ENCODE results near the gene TRIB2.

TRIB2 gene

DNA sequence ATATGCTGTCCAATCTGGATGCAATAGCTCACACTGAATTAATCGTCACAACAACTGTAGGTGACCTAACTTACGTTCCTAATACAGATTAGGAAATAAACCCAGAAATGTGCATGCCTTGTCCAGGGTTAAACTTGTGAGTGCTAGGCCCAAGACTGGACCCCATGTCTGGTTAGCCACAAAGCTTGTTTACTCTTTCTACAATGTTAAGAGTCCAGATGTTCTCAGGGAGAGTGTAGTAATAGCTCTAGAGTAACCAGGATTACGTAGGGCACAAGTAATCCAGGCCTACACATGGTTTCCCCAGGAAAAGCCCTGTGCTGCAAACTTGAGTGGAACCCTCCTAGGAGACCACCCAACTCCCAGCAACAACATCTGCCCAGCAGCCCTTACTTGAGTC lies 26.2 kb downstream of the TRIB2 start:
- Histone ChIP-seq H3K27ac (ENCODE audit: low read depth, low read length) (no peak overlapping the region), H3K4me1 (ENCODE audit: control insufficient read depth, insufficient read depth, low read length) (peaks cover 14% of the 10 kb centered on the region), H3K27me3 (ENCODE audit: control insufficient read depth, insufficient read depth, low read length) (no peaks in the 10 kb centered on the region), H3K4me3 (ENCODE audit: low read length) (no peak overlapping the region), H3K36me3 (ENCODE audit: control insufficient read depth, insufficient read depth, low read length) (peaks cover 2% of the 10 kb centered on the region), H3K9ac (ENCODE audit: low read length) (no peak overlapping the region)

DNA sequence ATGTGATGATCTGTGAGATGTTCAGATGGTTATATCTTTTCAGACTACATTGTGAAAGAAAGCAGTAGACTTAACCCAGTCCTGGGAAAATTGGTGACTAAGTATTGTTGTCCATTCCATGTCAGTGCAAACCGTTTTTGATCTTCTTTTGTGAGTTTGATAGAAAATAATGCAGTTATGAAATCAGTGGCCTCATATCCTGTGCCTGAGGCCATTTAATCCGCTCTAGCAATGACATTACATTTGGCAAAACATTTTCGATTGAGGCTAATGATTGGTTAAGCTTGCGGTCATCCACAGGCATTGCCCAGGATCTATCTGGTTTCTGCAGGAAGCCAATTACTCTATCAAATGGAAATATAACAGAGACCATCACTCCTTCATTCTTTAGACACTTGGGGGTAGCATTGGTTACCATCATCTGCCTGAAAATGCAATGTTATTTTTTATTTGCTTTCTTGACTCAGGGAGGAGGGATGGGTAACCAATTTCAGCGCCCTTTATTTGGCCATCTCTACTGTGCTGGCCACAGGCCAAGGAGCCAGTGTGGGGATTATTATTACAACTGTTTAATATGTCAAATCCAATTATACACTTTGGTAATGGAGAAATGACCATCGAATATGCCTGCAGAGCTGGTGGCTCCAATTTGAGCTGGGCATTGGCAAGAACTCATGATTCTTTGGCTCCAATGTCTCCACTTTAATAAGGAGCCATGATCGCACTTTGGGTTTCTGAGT lies 33.6 kb downstream of the TRIB2 start:
- H3K4me1 ChIP-seq (ENCODE audit: control insufficient read depth, insufficient read depth, low read length): no peaks in the 10 kb centered on the region
- no peaks in the 10 kb centered on the region for H3K27me3 ChIP-seq (ENCODE audit: control insufficient read depth, insufficient read depth, low read length)
- no peak overlapping the region for H3K27ac ChIP-seq (ENCODE audit: low read depth, low read length)
- H3K9ac ChIP-seq (ENCODE audit: low read length): no peak overlapping the region
- H3K4me3 ChIP-seq (ENCODE audit: low read length): no peak overlapping the region
- H3K36me3 ChIP-seq (ENCODE audit: control insufficient read depth, insufficient read depth, low read length): no peaks in the 10 kb centered on the region

DNA sequence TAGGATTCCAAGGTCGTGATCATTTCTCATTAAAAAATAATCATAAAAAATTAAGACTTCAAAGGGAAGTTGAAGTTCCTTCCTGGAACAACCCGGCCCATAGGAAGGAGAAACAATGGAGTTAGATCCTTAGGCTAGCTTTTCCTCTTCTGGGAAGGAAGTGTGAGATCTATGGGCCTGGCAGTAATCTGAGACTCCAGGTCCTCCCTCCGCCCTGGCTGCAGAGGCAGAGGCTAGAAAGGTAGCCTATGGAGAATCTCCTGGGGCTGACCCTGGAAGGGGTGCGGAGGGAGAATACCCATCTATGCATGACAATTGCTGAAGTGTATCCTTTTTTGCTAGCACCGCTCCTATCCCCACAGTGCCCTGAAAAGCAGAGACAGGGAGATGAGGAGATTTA lies 37.9 kb downstream of the TRIB2 start:
- H3K4me1 ChIP-seq (ENCODE audit: control insufficient read depth, insufficient read depth, low read length): peaks cover 2% of the 10 kb centered on the region
- H3K9ac ChIP-seq (ENCODE audit: low read length): no peak overlapping the region
- H3K36me3 ChIP-seq (ENCODE audit: control insufficient read depth, insufficient read depth, low read length): no peaks in the 10 kb centered on the region
- H3K4me3 ChIP-seq (ENCODE audit: low read length): no peak overlapping the region
- no peak overlapping the region for H3K27ac ChIP-seq (ENCODE audit: low read depth, low read length)
- H3K27me3 ChIP-seq (ENCODE audit: control insufficient read depth, insufficient read depth, low read length): no peaks in the 10 kb centered on the region

DNA sequence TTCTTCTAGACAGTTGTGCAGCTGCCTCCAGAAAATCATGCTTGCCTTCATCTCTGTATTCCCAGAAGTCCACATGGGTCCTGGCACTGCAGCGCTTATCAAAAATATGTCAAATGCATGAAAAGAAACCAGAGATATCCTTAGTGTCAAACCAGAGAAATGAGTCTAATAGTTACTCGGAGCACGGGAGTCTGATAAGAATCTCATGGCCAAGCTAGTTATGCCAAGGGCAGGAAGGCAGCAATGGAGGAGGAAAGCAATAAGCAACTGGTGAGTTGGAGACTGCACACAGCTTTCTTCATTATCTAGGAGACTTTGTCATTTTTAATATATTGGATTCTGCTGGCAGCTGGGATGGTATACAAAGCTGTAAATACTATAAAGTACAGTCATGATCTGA lies 38.6 kb downstream of the TRIB2 start:
- Histone ChIP-seq H3K27ac (ENCODE audit: low read depth, low read length) (no peak overlapping the region), H3K9ac (ENCODE audit: low read length) (no peak overlapping the region), H3K4me1 (ENCODE audit: control insufficient read depth, insufficient read depth, low read length) (peaks cover 2% of the 10 kb centered on the region), H3K4me3 (ENCODE audit: low read length) (no peak overlapping the region), H3K27me3 (ENCODE audit: control insufficient read depth, insufficient read depth, low read length) (no peaks in the 10 kb centered on the region), H3K36me3 (ENCODE audit: control insufficient read depth, insufficient read depth, low read length) (no peaks in the 10 kb centered on the region)

DNA sequence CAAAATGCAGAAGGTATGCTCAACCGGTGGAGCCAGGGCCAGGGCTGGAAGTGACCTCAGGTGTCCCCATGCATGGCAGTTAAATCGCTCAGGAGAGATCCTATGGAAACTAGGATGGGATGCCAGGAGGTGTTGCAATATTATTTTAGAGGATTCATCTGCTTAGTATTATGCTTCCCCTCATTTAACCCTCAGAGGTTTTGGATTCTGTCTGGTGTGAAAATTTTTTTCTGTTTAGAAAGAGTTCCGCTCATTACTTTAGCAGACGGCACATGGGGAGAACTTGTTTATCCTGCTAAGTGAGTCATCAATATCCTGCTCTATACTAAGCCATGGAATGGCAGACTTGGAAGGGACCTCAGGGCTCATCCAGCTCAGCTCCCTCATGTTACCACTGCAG lies 42.5 kb downstream of the TRIB2 start:
- Histone ChIP-seq H3K4me1 (ENCODE audit: control insufficient read depth, insufficient read depth, low read length) (peaks cover 2% of the 10 kb centered on the region), H3K27ac (ENCODE audit: low read depth, low read length) (no peak overlapping the region), H3K9ac (ENCODE audit: low read length) (no peak overlapping the region), H3K27me3 (ENCODE audit: control insufficient read depth, insufficient read depth, low read length) (no peaks in the 10 kb centered on the region), H3K36me3 (ENCODE audit: control insufficient read depth, insufficient read depth, low read length) (no peaks in the 10 kb centered on the region), H3K4me3 (ENCODE audit: low read length) (no peak overlapping the region)

DNA sequence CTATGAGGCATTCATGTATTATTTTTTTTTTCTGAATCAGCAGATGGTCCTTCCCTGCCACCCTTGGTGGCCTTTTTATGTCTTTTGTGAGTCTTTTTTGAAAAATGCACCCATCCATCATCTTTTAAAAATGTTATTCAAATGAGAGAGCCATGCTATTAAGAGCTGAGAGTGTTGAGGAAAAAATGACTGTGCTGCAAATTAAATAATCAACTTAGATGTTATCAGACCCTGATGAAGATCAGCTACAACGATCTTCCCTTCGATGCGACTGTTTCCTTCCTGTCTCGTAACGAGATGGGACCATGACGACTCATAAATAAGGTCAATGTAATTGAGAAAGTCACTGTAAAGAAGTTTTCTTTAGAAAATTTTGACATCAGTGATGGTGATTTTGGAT lies 44.4 kb downstream of the TRIB2 start:
- no peak overlapping the region for H3K9ac ChIP-seq (ENCODE audit: low read length)
- H3K36me3 ChIP-seq (ENCODE audit: control insufficient read depth, insufficient read depth, low read length): no peaks in the 10 kb centered on the region
- H3K27me3 ChIP-seq (ENCODE audit: control insufficient read depth, insufficient read depth, low read length): no peaks in the 10 kb centered on the region
- no peak overlapping the region for H3K27ac ChIP-seq (ENCODE audit: low read depth, low read length)
- peaks cover 2% of the 10 kb centered on the region for H3K4me1 ChIP-seq (ENCODE audit: control insufficient read depth, insufficient read depth, low read length)
- H3K4me3 ChIP-seq (ENCODE audit: low read length): no peak overlapping the region

DNA sequence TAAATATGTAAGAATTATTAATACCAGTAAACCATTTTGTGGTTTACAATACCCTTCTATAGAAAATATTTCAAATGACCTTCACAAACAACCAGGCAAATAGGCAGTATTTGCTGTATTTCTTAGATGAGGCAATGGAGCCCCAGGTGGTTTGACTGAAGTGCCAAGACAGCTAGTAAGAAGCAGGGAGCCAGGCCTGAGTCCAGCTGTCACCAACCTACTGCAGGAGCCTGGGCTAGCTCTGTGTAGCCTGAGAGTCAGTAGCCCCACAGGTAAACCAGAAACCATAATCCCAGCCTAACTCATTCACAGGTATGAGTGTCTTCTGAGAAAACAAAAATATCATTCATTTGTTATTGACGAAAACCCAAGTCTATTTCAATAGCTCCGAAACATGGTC lies 45.6 kb downstream of the TRIB2 start:
- no peak overlapping the region for H3K9ac ChIP-seq (ENCODE audit: low read length)
- H3K36me3 ChIP-seq (ENCODE audit: control insufficient read depth, insufficient read depth, low read length): no peaks in the 10 kb centered on the region
- no peak overlapping the region for H3K27ac ChIP-seq (ENCODE audit: low read depth, low read length)
- no peak overlapping the region for H3K4me3 ChIP-seq (ENCODE audit: low read length)
- H3K4me1 ChIP-seq (ENCODE audit: control insufficient read depth, insufficient read depth, low read length): peaks cover 2% of the 10 kb centered on the region
- H3K27me3 ChIP-seq (ENCODE audit: control insufficient read depth, insufficient read depth, low read length): no peaks in the 10 kb centered on the region

DNA sequence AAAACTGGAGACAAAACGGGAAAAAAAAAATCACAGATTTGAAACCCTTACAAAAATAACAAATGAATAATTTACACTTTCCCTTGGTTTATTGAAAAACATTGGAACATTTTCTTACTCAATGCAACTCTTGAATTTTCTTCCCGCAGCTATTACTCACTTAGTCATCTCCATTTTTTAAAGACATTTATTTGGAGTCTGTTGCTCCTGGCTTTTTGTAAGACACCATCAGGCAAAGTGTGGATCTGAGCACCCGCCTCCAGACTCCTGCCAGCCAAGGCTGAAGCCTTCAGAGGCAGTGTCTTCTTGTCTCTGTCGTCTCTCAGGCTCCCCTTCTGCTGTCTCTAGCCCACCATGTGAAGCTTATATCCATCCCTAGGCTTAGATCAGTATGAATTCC lies 46.2 kb downstream of the TRIB2 start:
- no peaks in the 10 kb centered on the region for H3K36me3 ChIP-seq (ENCODE audit: control insufficient read depth, insufficient read depth, low read length)
- peaks cover 2% of the 10 kb centered on the region for H3K4me1 ChIP-seq (ENCODE audit: control insufficient read depth, insufficient read depth, low read length)
- H3K27me3 ChIP-seq (ENCODE audit: control insufficient read depth, insufficient read depth, low read length): no peaks in the 10 kb centered on the region
- no peak overlapping the region for H3K27ac ChIP-seq (ENCODE audit: low read depth, low read length)
- H3K9ac ChIP-seq (ENCODE audit: low read length): no peak overlapping the region
- no peak overlapping the region for H3K4me3 ChIP-seq (ENCODE audit: low read length)

DNA sequence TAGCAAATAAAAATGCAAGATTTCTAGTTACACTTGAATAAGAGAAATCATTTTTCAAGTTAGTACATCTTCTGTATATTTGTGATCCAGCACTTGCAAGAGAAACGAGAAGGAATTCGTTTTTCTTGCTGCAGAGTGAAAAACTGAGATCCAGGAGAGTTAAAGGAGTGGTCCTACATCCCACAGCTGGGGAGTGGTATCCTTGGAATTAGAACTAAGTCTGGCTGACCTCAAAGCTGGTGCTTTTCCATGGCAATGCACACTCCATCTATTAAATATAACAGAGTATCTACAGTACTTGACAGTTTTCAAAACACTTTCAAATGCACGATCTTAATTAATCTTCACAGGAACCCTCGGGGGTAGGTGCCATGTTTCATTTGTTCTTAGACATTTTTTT lies 46.8 kb downstream of the TRIB2 start:
- Histone ChIP-seq H3K27ac (ENCODE audit: low read depth, low read length) (no peak overlapping the region), H3K36me3 (ENCODE audit: control insufficient read depth, insufficient read depth, low read length) (no peaks in the 10 kb centered on the region), H3K9ac (ENCODE audit: low read length) (no peak overlapping the region), H3K27me3 (ENCODE audit: control insufficient read depth, insufficient read depth, low read length) (no peaks in the 10 kb centered on the region), H3K4me1 (ENCODE audit: control insufficient read depth, insufficient read depth, low read length) (peaks cover 2% of the 10 kb centered on the region), H3K4me3 (ENCODE audit: low read length) (no peak overlapping the region)

DNA sequence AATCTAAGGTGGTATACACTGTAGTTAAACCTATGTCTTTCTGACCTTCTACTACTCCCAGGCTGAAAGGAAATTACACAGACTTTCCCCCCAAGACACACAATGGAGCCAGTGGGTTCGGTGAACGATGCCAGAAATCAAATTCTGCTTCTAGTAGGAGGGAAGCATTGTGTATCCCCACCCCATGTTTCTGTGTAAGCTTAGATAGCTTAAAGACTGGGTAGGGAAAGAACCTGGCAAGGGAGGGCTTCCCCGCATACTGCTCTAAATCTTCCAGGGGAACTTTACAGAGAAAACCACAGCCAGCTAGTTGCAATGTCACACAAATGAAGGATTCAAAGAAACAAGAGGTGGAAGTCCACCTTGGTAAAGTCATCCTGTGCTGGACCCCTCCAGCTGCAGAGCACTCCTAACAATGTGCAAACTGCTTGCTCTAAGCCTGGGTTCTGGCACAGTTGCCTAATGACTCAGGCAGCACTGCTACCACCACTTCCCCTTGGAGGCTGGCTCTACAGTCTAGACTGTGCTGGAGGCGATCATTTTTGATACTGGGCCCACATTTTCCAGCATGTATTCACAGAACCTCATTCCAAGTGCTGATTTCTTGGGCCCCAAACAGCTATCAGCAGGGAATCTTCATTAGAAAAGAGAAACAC lies 47.5 kb downstream of the TRIB2 start:
- H3K27me3 ChIP-seq (ENCODE audit: control insufficient read depth, insufficient read depth, low read length): no peaks in the 10 kb centered on the region
- no peak overlapping the region for H3K27ac ChIP-seq (ENCODE audit: low read depth, low read length)
- H3K4me1 ChIP-seq (ENCODE audit: control insufficient read depth, insufficient read depth, low read length): peaks cover 2% of the 10 kb centered on the region
- H3K4me3 ChIP-seq (ENCODE audit: low read length): no peak overlapping the region
- no peaks in the 10 kb centered on the region for H3K36me3 ChIP-seq (ENCODE audit: control insufficient read depth, insufficient read depth, low read length)
- no peak overlapping the region for H3K9ac ChIP-seq (ENCODE audit: low read length)

DNA sequence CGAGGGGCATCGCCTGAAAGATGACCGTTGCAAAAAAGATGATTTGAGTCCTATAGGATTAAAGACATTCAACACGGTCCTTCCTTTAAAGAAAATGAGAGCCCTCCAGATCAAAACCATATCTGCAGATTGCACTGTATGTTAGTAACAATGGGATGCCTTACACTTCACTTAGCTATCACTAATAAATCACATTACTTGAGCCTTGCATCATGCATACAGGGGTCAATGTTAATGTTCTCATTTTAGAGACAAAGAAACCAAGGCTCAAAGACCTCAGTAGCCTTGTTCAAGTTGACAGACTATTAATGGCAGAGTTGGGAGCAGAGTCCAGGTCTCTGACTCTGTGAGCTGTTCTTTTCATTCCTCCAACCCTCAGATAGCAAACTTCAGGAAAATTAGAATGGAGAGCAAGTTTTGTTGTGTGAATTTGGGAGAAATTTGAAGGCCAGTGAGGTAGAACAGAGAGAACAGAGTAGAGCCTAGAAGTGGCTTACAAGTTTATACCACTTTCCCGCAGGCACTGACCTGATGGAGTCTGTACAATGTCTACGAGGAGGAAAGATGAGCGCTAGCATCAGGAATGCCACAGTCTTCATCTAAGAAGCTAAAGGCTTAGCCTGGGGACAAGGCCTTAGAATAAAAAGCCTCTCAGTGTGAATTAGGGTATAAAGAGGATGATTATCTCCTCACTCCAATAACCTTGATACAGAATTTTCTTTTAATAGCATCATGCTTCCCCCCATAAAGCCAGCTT lies 48.3 kb downstream of the TRIB2 start:
- H3K36me3 ChIP-seq (ENCODE audit: control insufficient read depth, insufficient read depth, low read length): no peaks in the 10 kb centered on the region
- no peak overlapping the region for H3K9ac ChIP-seq (ENCODE audit: low read length)
- no peak overlapping the region for H3K27ac ChIP-seq (ENCODE audit: low read depth, low read length)
- H3K4me3 ChIP-seq (ENCODE audit: low read length): no peak overlapping the region
- H3K27me3 ChIP-seq (ENCODE audit: control insufficient read depth, insufficient read depth, low read length): no peaks in the 10 kb centered on the region
- H3K4me1 ChIP-seq (ENCODE audit: control insufficient read depth, insufficient read depth, low read length): no peaks in the 10 kb centered on the region

DNA sequence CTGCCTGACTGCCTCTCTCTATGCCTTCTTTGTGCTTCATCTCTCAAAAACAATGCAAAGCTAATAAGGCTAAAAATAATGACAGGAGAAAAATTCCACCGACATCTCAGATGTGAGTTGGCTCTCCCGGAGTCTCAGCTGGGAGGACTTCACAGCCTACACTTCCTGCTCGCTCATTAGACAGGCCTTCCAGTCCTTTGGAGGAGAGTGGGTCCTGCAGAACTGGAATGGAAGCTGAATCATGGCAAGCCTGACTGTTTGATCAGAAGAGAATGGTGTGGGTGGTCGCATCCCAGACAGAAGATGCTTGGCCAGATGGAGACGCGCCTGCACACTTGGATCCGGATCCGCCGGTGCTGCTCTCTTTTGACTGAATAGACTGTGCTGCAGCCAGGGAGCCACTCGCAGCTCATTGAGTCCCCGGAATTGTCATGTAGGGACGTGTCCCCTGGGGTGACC lies 49.7 kb downstream of the TRIB2 start:
- no peaks in the 10 kb centered on the region for H3K27me3 ChIP-seq (ENCODE audit: control insufficient read depth, insufficient read depth, low read length)
- no peaks in the 10 kb centered on the region for H3K36me3 ChIP-seq (ENCODE audit: control insufficient read depth, insufficient read depth, low read length)
- H3K4me1 ChIP-seq (ENCODE audit: control insufficient read depth, insufficient read depth, low read length): no peaks in the 10 kb centered on the region
- no peak overlapping the region for H3K9ac ChIP-seq (ENCODE audit: low read length)
- H3K27ac ChIP-seq (ENCODE audit: low read depth, low read length): no peak overlapping the region
- H3K4me3 ChIP-seq (ENCODE audit: low read length): no peak overlapping the region
